ENCODE data around the gene INTS1.

The INTS1 gene

GRCh38 chr7:1547777-1548437, 43.7 kb upstream of the INTS1 start:
- H3K9ac ChIP-seq, result no peak overlapping the region
- TF ChIP-seq CTCF (conservative IDR thresholded peaks at IDR 0.05; ENCODE audit: low read depth, low read length), result no peak
- no peaks in the 10 kb centered on the region for H3K79me2 ChIP-seq (ENCODE audit: insufficient read depth, low read depth)
- H3K27ac ChIP-seq, result no peak overlapping the region
- no peak overlapping the region for H2AFZ ChIP-seq (ENCODE audit: low read depth)
- H3K4me3 ChIP-seq (IDR thresholded peaks at IDR 0.05; ENCODE audit: insufficient read depth, low read depth, low read length), result no peak overlapping the region
- no peaks in the 10 kb centered on the region for H4K20me1 ChIP-seq (ENCODE audit: insufficient read depth)
- no peaks in the 10 kb centered on the region for H3K4me1 ChIP-seq (ENCODE audit: low read depth, poor library complexity, severe bottlenecking)
- H3K36me3 ChIP-seq (ENCODE audit: insufficient read depth), result no peaks in the 10 kb centered on the region
- no peak overlapping the region for H3K4me2 ChIP-seq
- H3K27me3 ChIP-seq (ENCODE audit: insufficient read depth, low read depth), result 0 out of 2 replicates have a peak, but pooled peaks cover 3% of the 10 kb centered on the region

DNA sequence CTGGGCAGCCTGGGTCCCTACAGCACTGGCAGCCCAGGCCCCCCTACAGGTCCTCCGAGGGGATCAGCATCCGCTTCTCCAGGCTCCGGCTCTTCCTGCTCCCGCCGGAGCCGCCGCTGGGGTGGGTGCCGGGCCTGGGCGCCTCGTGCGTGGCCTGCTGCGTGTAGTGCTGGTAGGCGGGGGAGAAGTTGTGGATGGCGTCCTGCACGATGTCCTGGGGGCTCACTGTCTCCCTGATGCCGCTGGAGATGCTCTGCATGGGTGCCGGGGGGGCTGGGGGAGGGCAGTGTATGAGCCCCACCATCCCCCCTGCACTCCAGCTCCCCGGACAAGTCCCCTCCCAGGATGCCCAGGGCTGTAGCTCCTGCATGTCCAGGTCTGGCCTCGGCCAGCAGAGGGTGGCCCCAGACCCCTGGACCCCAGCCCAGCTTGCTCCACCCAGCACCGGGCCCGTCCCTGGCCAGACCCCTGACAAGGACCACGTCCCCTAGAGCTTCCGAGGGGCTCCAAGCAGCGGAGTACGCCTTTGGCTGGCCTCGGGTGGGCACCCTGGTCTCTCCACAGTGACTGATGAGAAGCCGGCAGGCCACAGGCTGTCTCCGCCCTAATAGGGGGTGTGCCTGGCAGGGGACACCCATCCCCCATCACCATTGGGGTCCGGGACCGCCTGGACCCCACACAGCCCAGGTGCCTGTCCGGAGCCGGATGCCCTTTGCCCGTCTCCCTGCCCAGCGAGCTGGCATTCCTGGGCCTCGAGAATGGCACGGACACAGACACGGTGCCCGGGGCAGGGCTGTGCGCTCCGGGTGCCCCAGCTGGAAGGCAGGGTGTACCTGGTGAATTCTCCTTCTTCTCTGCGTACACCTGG, 43.0 kb upstream of the INTS1 start:
- TF ChIP-seq CTCF (conservative IDR thresholded peaks at IDR 0.05; ENCODE audit: low read depth, low read length), result no peak
- no peak overlapping the region for H3K27ac ChIP-seq
- H3K4me2 ChIP-seq, result no peak overlapping the region
- no peaks in the 10 kb centered on the region for H3K36me3 ChIP-seq (ENCODE audit: insufficient read depth)
- no peak overlapping the region for H3K4me3 ChIP-seq (IDR thresholded peaks at IDR 0.05; ENCODE audit: insufficient read depth, low read depth, low read length)
- H3K4me1 ChIP-seq (ENCODE audit: low read depth, poor library complexity, severe bottlenecking), result no peaks in the 10 kb centered on the region
- H2AFZ ChIP-seq (ENCODE audit: low read depth), result no peak overlapping the region
- no peaks in the 10 kb centered on the region for H3K79me2 ChIP-seq (ENCODE audit: insufficient read depth, low read depth)
- no peak overlapping the region for H3K9ac ChIP-seq
- no peaks in the 10 kb centered on the region for H4K20me1 ChIP-seq (ENCODE audit: insufficient read depth)
- 0 out of 2 replicates have a peak, but pooled peaks cover 3% of the 10 kb centered on the region for H3K27me3 ChIP-seq (ENCODE audit: insufficient read depth, low read depth)

DNA sequence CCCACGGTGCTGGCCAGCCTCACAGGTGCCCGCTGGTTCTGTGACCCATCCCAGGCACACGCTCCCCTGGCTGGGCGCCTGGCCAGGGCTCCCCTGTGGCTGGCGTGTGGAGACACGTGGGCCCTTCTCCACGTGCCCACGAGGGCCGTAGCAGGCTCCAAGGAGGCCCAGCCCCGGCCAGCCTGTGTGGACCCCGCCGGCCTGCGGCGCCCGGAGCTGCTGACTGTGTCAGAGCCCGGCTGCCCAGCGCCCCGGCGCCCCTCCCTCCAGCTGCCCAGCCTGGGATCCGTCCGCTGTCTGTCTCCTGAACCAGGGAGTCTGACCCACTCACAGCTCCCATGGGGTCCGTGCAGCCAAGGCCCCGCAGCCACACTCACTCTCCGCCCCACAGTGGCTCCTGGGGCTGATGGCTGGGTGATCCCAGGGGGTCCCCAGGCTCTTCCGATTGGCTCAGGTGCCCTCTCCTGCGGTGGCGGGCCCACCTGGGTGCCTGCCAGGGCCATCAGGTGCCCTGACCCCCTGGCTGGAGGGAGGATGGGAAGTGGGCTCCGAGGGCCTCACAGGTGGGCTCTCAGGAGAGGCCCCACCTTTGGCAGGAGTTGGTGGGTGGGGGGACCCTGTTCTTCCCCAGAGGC, 42.2 kb upstream of the INTS1 start:
- TF ChIP-seq CTCF (conservative IDR thresholded peaks at IDR 0.05; ENCODE audit: low read depth, low read length), result no peak
- no peaks in the 10 kb centered on the region for H3K4me1 ChIP-seq (ENCODE audit: low read depth, poor library complexity, severe bottlenecking)
- no peaks in the 10 kb centered on the region for H4K20me1 ChIP-seq (ENCODE audit: insufficient read depth)
- H3K4me2 ChIP-seq, result no peak overlapping the region
- H3K27ac ChIP-seq, result no peak overlapping the region
- H3K79me2 ChIP-seq (ENCODE audit: insufficient read depth, low read depth), result no peaks in the 10 kb centered on the region
- H2AFZ ChIP-seq (ENCODE audit: low read depth), result no peak overlapping the region
- H3K36me3 ChIP-seq (ENCODE audit: insufficient read depth), result no peaks in the 10 kb centered on the region
- H3K27me3 ChIP-seq (ENCODE audit: insufficient read depth, low read depth), result 0 out of 2 replicates have a peak, but pooled peaks cover 3% of the 10 kb centered on the region
- no peak overlapping the region for H3K4me3 ChIP-seq (IDR thresholded peaks at IDR 0.05; ENCODE audit: insufficient read depth, low read depth, low read length)
- no peak overlapping the region for H3K9ac ChIP-seq

GRCh38 chr7:1545417-1546246, 41.4 kb upstream of the INTS1 start:
- Histone ChIP-seq H2AFZ (ENCODE audit: low read depth) (no peak overlapping the region), H3K79me2 (ENCODE audit: insufficient read depth, low read depth) (no peaks in the 10 kb centered on the region), H3K4me1 (ENCODE audit: low read depth, poor library complexity, severe bottlenecking) (no peaks in the 10 kb centered on the region), H3K27me3 (ENCODE audit: insufficient read depth, low read depth) (0 out of 2 replicates have a peak, but pooled peaks cover under 1% of the 10 kb centered on the region), H4K20me1 (ENCODE audit: insufficient read depth) (no peaks in the 10 kb centered on the region), H3K4me2 (no peak overlapping the region), H3K9ac (no peak overlapping the region), H3K27ac (no peak overlapping the region), H3K36me3 (ENCODE audit: insufficient read depth) (no peaks in the 10 kb centered on the region), H3K4me3 (IDR thresholded peaks at IDR 0.05; ENCODE audit: insufficient read depth, low read depth, low read length) (no peak overlapping the region)
- TF ChIP-seq CTCF (conservative IDR thresholded peaks at IDR 0.05; ENCODE audit: low read depth, low read length), result no peak
